Stomach (tissue), 9 donors: ENCODE results near the gene SETDB1. TPM values are rescaled to one million over a fixed set of nuclear protein-coding genes. Genes with fewer than 3 reads are reported as not detected.

Experiments
- DNase-seq, 2 donors: peaks; one replicate each; pipeline versions ENCODE4 v3.0.0 to v3.0.0-alpha.2; 2013 to 2019
- H3K27ac ChIP-seq, 5 donors: fragments of 200-600 bp in 4 of 5; sonication (generic) in 4 of 5; one replicate each; pipeline ENCODE4 v1.5.1; 2013 to 2019; ENCODE audit warnings: mild to moderate bottlenecking in 1 of 5, moderate library complexity in 1 of 5
- H3K27me3 ChIP-seq, 3 donors: fragments of 200-600 bp; sonication (generic); one replicate each; pipeline ENCODE4 v1.5.1; 2017 to 2019; ENCODE audit warnings: mixed run types in 1 of 3
- H3K36me3 ChIP-seq, 4 donors: fragments of 200-600 bp; sonication (generic); 1 replicate in 3 of 4; 2 replicates in 1 of 4; pipeline ENCODE4 v1.5.1; 2016 to 2019
- H3K4me1 ChIP-seq, 4 donors: fragments of 200-600 bp; sonication (generic); one replicate each; pipeline ENCODE4 v1.5.1; 2016 to 2019
- H3K4me3 ChIP-seq, 4 donors: fragments of 200-600 bp; sonication (generic) in 3 of 4; one replicate each; pipeline ENCODE4 v1.5.1; 2016 to 2019; ENCODE audit warnings: mild to moderate bottlenecking in 1 of 4
- H3K9me3 ChIP-seq, 4 donors: fragments of 200-600 bp; sonication (generic); one replicate each; pipeline ENCODE4 v1.5.1; 2016 to 2019
- CTCF ChIP-seq, 7 experiments: fragments of 450-650 bp in 4 of 7; fragments of 200-600 bp in 3 of 7; sonication (generic) in 3 of 7; IDR thresholded peaks; one replicate each; pipeline ENCODE4 v1.5.1; 2016 to 2019; ENCODE audit warnings: antibody characterized with exemption in 7 of 7, control low read depth in 2 of 7, mild to moderate bottlenecking in 1 of 7
- EP300 ChIP-seq: sonication (generic); formaldehyde crosslinking; IDR thresholded peaks from one replicate; pipeline ENCODE4 v1.6.1; 2017; ENCODE audit warnings: antibody characterized with exemption
- POLR2A ChIP-seq, 4 donors: fragments of 450-650 bp; IDR thresholded peaks; one replicate each; pipeline ENCODE4 v1.6.1; 2016; ENCODE audit warnings: antibody characterized with exemption in 4 of 4, control low read depth in 2 of 4, mild to moderate bottlenecking in 1 of 4, moderate library complexity in 1 of 4
- POLR2AphosphoS5 ChIP-seq, 3 donors: sonication (generic); formaldehyde crosslinking; IDR thresholded peaks; one replicate each; pipeline ENCODE4 v1.6.1; 2016; ENCODE audit warnings: antibody characterized with exemption in 3 of 3
- WGBS, 5 donors: extraction: QIAGEN DNeasy Blood & Tissue Kit in 3 of 5; methylation state at CpG; one replicate each; pipeline versions ENCODE4 v1.1.5 to v1.1.7; 2013 to 2018; 5-methylcytosine and 5-hydroxymethylcytosine counted together
- intact Hi-C: fragments of 100-400 bp; cut with DNase I; formaldehyde crosslinking; loops from one replicate; pipeline ENCODE4 v1.15.1; 2023; ENCODE audit warnings: low total_unique reads
- polyA plus RNA-seq, 3 donors: library from polyadenylated mRNA; stranded (reverse); fragments of 200-250 nt; gene quantifications; one replicate each; pipeline ENCODE4 v1.2.3, GENCODE V29; 2013
- total RNA-seq, 5 donors: library from RNA; depleted of rRNA; stranded (reverse); fragments of >200 nt; gene quantifications; one replicate each; pipeline versions ENCODE4 v1.1.0 to v1.2.3, GENCODE V29; 2014 to 2016
- donor health status: healthy with polysubstance abuse.
- donor health status: Bipolar disorder and iron deficiency.
- donor health status: healthy.

SETDB1 gene
- total and polyA plus RNA-seq, 8 donors, result 13.8 to 77.3 (median 29.2) TPM

- H3K27ac ChIP-seq, result no peak overlapping the region
- H3K36me3 ChIP-seq, result peaks cover 74 to 87% (median 84%) of the 10 kb centered on the region in 4 donors
- 79 to 96% (median 91%) methylated on average over 4 of the region's 4 CpGs for WGBS, 5 donors
- no peak overlapping the region for H3K4me3 ChIP-seq
- DNase-seq, result no peak
- no peak for TF ChIP-seq EP300
- TF ChIP-seq CTCF (IDR thresholded peaks at IDR 0.05), result no peak
- no peak for TF ChIP-seq POLR2AphosphoS5 (IDR thresholded peaks at IDR 0.05)
- no peak for TF ChIP-seq POLR2A (IDR thresholded peaks at IDR 0.05)
- H3K4me1 ChIP-seq, result peaks cover 12 to 30% (median 23%) of the 10 kb centered on the region in 4 donors
- H3K27me3 ChIP-seq, result no peaks in the 10 kb centered on the region
- no peaks in the 10 kb centered on the region for H3K9me3 ChIP-seq
- intact Hi-C loops, result no loop called here
Measured at GRCh38 chr1:150965605-150966004, 39.4 kb downstream of the SETDB1 start.

DNA sequence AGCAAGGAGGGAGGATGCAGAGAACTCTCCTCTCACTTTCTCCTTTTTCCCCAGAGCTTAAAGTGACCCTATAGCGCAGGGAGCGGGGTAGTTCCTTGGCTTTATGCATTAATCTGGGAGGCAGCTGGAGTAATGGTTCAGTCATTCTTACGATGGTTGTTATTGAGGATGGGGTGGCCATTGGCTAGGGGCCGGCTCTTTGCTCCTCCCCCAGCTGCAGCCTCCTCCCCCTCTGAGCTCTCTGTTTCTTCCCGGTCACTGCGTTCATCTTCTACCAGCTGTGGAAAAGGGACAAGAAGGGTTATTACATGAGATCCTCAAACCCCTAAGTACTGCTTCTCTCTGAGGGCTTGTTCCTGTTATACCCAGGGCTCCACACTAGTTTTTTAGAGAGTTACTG lies 39.8 kb downstream of the SETDB1 start:
- WGBS, 5 donors, result 64 to 83% (median 76%) methylated on average over 6 of the region's 6 CpGs
- intact Hi-C loops, result no loop called here
- TF ChIP-seq EP300, result no peak
- TF ChIP-seq POLR2AphosphoS5 (IDR thresholded peaks at IDR 0.05), result no peak
- TF ChIP-seq POLR2A (IDR thresholded peaks at IDR 0.05), result no peak
- TF ChIP-seq CTCF (IDR thresholded peaks at IDR 0.05), result no peak
- no peaks in the 10 kb centered on the region for H3K9me3 ChIP-seq
- H3K4me1 ChIP-seq, result peaks cover 16 to 34% (median 28%) of the 10 kb centered on the region in 4 donors
- H3K36me3 ChIP-seq, result peaks cover 72 to 83% (median 80%) of the 10 kb centered on the region in 4 donors
- DNase-seq, result no peak
- H3K27me3 ChIP-seq, result no peaks in the 10 kb centered on the region
- no peak overlapping the region for H3K4me3 ChIP-seq
- no peak overlapping the region for H3K27ac ChIP-seq

DNA sequence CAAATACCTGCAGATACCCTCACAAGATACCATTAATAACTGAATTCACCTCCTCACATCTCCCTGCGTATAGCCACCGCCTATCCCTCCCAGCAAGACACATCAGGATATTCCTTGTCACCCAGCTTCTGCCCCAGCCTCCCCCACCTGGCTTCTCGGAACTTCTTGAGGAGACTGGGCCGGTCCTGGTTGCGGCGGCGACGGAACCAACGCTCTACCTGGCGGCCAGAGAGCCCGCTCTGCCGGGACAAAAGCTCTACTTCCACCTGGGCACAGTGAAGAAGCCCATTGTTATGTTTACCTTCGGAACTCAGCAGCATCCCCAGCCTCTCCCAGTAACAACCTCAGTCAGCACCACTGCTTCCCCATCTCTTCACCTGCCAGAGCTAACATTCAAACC lies 41.8 kb downstream of the SETDB1 start:
- peaks cover 59 to 63% (median 61%) of the 10 kb centered on the region in 4 donors for H3K36me3 ChIP-seq
- H3K27ac ChIP-seq, result peak overlapping the region in 1 of 5 donors; percentile 32
- no peak for TF ChIP-seq CTCF (IDR thresholded peaks at IDR 0.05)
- TF ChIP-seq EP300, result no peak
- TF ChIP-seq POLR2A (IDR thresholded peaks at IDR 0.05), result no peak
- TF ChIP-seq POLR2AphosphoS5 (IDR thresholded peaks at IDR 0.05), result no peak
- WGBS, 5 donors, result 95 to 98% (median 97%) methylated on average over 13 of the region's 13 CpGs
- no peak overlapping the region for H3K4me3 ChIP-seq
- no peak for DNase-seq
- H3K9me3 ChIP-seq, result no peaks in the 10 kb centered on the region
- H3K4me1 ChIP-seq, result peaks cover 36 to 52% (median 45%) of the 10 kb centered on the region in 4 donors
- H3K27me3 ChIP-seq, result no peaks in the 10 kb centered on the region
- intact Hi-C loops, result no loop called here

GRCh38 chr1:150968491-150968890 lies 42.3 kb downstream of the SETDB1 start:
- no peak for TF ChIP-seq POLR2AphosphoS5 (IDR thresholded peaks at IDR 0.05)
- no peak for TF ChIP-seq POLR2A (IDR thresholded peaks at IDR 0.05)
- intact Hi-C loops, result no loop called here
- peaks cover 54 to 58% (median 56%) of the 10 kb centered on the region in 4 donors for H3K36me3 ChIP-seq
- WGBS, 5 donors, result 78 to 91% (median 89%) methylated on average over 4 of the region's 4 CpGs
- peaks cover 41 to 57% (median 50%) of the 10 kb centered on the region in 4 donors for H3K4me1 ChIP-seq
- no peaks in the 10 kb centered on the region for H3K9me3 ChIP-seq
- no peak for DNase-seq
- no peak overlapping the region for H3K4me3 ChIP-seq
- peak overlapping the region in 1 of 5 donors; percentile 32 for H3K27ac ChIP-seq
- no peaks in the 10 kb centered on the region for H3K27me3 ChIP-seq

DNA sequence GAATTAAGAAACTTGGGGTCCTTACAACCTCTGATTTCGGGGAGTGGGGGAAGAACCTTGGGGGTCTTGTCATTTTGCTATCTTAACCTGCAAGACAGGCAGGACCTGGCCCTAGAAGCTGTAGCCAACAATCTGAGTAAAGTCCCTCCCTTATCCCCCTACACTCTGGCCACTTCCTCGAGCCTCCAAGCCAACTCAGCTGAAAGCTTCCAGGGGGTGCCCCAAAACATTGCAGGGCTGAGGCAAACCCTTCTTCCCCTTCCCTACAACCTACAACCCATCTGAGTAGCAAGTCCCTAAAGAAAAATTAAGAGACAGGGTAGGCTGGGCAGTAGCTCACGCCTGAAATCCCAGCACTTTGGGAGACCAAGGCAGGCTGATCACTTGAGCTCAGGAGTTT lies 43.5 kb downstream of the SETDB1 start:
- no peak for DNase-seq
- intact Hi-C loops, result no loop called here
- H3K27ac ChIP-seq, result peak overlapping the region in 3 of 5 donors; percentile 10 to 99 (median 97)

More for the DNA sequence above, 43.5 kb downstream of the SETDB1 start:
- no peaks in the 10 kb centered on the region for H3K9me3 ChIP-seq
- H3K27me3 ChIP-seq, result no peaks in the 10 kb centered on the region
- 67 to 76% (median 72%) methylated on average over 3 of the region's 3 CpGs for WGBS, 5 donors
- TF ChIP-seq EP300 (no peak), POLR2A (IDR thresholded peaks at IDR 0.05) (no peak), CTCF (IDR thresholded peaks at IDR 0.05) (no peak), POLR2AphosphoS5 (IDR thresholded peaks at IDR 0.05) (no peak)
- H3K4me1 ChIP-seq, result peaks cover 43 to 60% (median 53%) of the 10 kb centered on the region in 4 donors
- H3K36me3 ChIP-seq, result peaks cover 43 to 46% (median 45%) of the 10 kb centered on the region in 4 donors
- no peak overlapping the region for H3K4me3 ChIP-seq
